Thyroid gland (tissue), 4 donors: Measurements from ENCODE around the gene NEDD4L. TPM values are rescaled to one million over a fixed set of nuclear protein-coding genes. Genes with fewer than 3 reads are reported as not detected.
A peak's percentile ranks its signal among the peaks of the same experiment; 100 is the strongest.

ENCODE experiments used
- DNase-seq, 2 donors: peaks; one replicate each; pipeline ENCODE4 v3.0.0-alpha.2; 2019
- H3K27ac ChIP-seq, 3 donors: fragments of 200-600 bp; sonication (generic); 1 replicate in 2 of 3; 2 replicates in 1 of 3; pipeline ENCODE4 v1.5.1; 2016 to 2019; ENCODE audit warnings: mild to moderate bottlenecking in 1 of 3, moderate library complexity in 1 of 3
- H3K27me3 ChIP-seq: fragments of 200-600 bp; sonication (generic); one replicate; pipeline ENCODE4 v1.5.1; 2019
- H3K36me3 ChIP-seq, 2 donors: fragments of 200-600 bp; sonication (generic); one replicate each; pipeline ENCODE4 v1.5.1; 2016 to 2019
- H3K4me1 ChIP-seq, 2 donors: fragments of 200-600 bp; sonication (generic); one replicate each; pipeline ENCODE4 v1.5.1; 2017 to 2019
- H3K4me3 ChIP-seq, 3 donors: fragments of 200-600 bp; sonication (generic); replicated peaks in 1 of 3; 1 replicate in 2 of 3; 2 replicates in 1 of 3; pipeline ENCODE4 v1.5.1; 2016; ENCODE audit warnings: mild to moderate bottlenecking in 1 of 3
- H3K9me3 ChIP-seq: fragments of 200-600 bp; sonication (generic); one replicate; pipeline ENCODE4 v1.5.1; 2017
- POLR2A ChIP-seq, 2 donors: fragments of 450-650 bp; IDR thresholded peaks; one replicate each; pipeline ENCODE4 v1.6.1; 2017; ENCODE audit warnings: antibody characterized with exemption in 2 of 2, mild to moderate bottlenecking in 2 of 2, moderate library complexity in 1 of 2
- WGBS, 2 donors: methylation state at CpG; one replicate each; pipeline ENCODE4 v1.1.5; 2017; 5-methylcytosine and 5-hydroxymethylcytosine counted together
- intact Hi-C: fragments of 100-400 bp; cut with DNase I; formaldehyde crosslinking; loops from one replicate; pipeline ENCODE4 v1.15.1; 2023
- total RNA-seq, 4 donors: library from RNA; depleted of rRNA; stranded (reverse); fragments of >200 nt; gene quantifications; one replicate each; pipeline ENCODE4 v1.2.3, GENCODE V29; 2016
- TF ChIP-seq, protein P1 (sequence below), 6 experiments: fragments of 200-600 bp in 3 of 6; fragments of 450-650 bp in 3 of 6; sonication (generic) in 3 of 6; IDR thresholded peaks; one replicate each; pipeline ENCODE4 v1.5.1; 2016 to 2019; ENCODE audit warnings: antibody characterized with exemption in 6 of 6, mild to moderate bottlenecking in 2 of 6, inconsistent platforms in 1 of 6, moderate library complexity in 1 of 6

Gene NEDD4L
- total RNA-seq, 4 donors from 2014 or later, result 61.5 to 105 (median 78.0) TPM

DNA sequence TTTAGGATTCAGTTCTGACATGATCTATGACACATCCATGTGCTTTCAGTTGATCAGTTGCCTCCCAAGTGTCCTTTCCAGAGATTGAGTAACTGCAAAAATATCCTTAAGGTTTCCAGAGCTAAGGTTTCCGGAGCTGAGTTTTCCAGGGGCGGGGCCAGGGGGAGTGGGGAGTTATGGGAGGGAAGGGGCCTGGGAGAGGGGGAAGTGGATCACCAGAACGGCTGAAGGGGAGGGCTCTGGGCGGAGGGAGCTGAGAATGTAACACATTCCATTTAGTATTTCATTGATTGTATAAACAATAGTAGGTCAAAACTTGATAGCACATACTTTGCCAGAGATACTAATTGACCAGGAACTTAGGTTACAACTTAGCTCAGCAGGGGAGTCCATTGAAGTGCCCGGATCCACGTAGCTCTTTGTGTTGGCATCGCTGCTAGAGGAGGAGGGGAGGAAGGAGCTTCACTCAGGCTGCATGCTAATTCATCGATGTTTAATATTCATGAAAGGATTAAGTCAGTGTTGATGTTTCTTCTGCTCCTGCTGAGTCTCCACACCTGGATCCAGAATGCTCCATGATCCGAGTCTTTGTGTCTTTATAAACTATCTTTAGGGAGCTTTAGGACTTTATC lies 295.1 kb downstream of the NEDD4L start:
- no peak overlapping the region for H3K4me3 ChIP-seq
- DNase-seq, result peak in 1 of 2 donors; percentile 21

DNA sequence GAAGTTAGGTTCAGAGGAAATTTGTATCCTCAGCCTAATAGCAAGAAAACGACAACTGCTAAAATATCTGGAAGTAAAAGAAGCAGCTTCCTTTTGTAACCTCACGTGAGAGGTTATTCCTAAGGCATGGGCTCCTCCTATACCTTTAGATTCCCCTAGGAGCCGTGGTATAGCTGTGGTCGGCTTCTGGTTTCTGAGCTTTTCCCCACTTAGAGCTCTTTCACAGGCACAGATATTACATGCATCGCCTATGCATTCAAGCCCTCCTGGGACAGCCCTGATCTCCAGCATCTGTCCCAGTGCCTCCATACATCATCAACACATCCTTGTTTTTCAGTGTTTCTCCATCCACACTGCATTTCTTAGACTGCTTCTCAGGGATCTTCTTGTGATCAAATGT lies 295.9 kb downstream of the NEDD4L start:
- H3K27ac ChIP-seq, result no peak overlapping the region
- H3K4me1 ChIP-seq, result peaks cover 8 to 9% of the 10 kb centered on the region in 2 donors
- H3K4me3 ChIP-seq, result no peak overlapping the region
- H3K36me3 ChIP-seq, result no peaks in the 10 kb centered on the region
- intact Hi-C loops, result no loop called here
- no peaks in the 10 kb centered on the region for H3K27me3 ChIP-seq
- no peaks in the 10 kb centered on the region for H3K9me3 ChIP-seq
- 76 to 85% methylated on average over 5 of the region's 5 CpGs for WGBS, 2 donors
- DNase-seq, result no peak
- no peak for TF ChIP-seq POLR2A (IDR thresholded peaks at IDR 0.05)
- TF ChIP-seq, protein P1, sequence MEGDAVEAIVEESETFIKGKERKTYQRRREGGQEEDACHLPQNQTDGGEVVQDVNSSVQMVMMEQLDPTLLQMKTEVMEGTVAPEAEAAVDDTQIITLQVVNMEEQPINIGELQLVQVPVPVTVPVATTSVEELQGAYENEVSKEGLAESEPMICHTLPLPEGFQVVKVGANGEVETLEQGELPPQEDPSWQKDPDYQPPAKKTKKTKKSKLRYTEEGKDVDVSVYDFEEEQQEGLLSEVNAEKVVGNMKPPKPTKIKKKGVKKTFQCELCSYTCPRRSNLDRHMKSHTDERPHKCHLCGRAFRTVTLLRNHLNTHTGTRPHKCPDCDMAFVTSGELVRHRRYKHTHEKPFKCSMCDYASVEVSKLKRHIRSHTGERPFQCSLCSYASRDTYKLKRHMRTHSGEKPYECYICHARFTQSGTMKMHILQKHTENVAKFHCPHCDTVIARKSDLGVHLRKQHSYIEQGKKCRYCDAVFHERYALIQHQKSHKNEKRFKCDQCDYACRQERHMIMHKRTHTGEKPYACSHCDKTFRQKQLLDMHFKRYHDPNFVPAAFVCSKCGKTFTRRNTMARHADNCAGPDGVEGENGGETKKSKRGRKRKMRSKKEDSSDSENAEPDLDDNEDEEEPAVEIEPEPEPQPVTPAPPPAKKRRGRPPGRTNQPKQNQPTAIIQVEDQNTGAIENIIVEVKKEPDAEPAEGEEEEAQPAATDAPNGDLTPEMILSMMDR (IDR thresholded peaks at IDR 0.05), result no peak

More for the DNA sequence above, 295.1 kb downstream of the NEDD4L start:
- peaks cover 3 to 4% of the 10 kb centered on the region in 2 donors for H3K4me1 ChIP-seq
- intact Hi-C loops, result no loop called here
- no peaks in the 10 kb centered on the region for H3K9me3 ChIP-seq
- H3K27ac ChIP-seq, result no peak overlapping the region
- 39 to 55% methylated on average over 9 of the region's 9 CpGs for WGBS, 2 donors
- TF ChIP-seq, protein P1 (IDR thresholded peaks at IDR 0.05), result no peak
- TF ChIP-seq POLR2A (IDR thresholded peaks at IDR 0.05), result no peak
- no peaks in the 10 kb centered on the region for H3K36me3 ChIP-seq
- no peaks in the 10 kb centered on the region for H3K27me3 ChIP-seq

DNA sequence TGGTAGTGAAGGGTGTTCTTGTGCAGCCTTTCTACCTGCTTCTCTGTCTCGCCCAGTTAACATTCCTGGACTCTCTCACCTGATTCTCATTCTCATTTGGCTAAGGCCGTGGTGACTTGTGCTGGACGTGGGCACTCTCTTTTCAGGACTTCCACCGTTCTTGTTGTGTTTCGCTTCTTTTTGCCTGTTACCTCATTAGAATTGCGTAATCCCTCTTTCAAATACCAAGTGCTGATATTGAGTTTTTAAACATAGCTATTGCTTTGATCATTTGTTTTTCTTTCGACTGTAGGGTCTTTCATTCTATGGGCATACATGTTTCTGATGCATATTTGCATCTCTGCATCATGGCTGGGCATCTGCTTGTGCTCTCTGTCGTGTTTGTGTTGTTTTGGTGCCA lies 297.9 kb downstream of the NEDD4L start:
- WGBS, 2 donors, result 80 to 83% methylated on average over 8 of the region's 8 CpGs
- H3K27ac ChIP-seq, result no peak overlapping the region
- no peaks in the 10 kb centered on the region for H3K27me3 ChIP-seq
- TF ChIP-seq, protein P1 (IDR thresholded peaks at IDR 0.05), result no peak
- no peak overlapping the region for H3K4me3 ChIP-seq
- no peaks in the 10 kb centered on the region for H3K9me3 ChIP-seq
- no peak for DNase-seq
- intact Hi-C loops, result no loop called here
- no peaks in the 10 kb centered on the region for H3K36me3 ChIP-seq
- H3K4me1 ChIP-seq, result peaks cover 8 to 10% of the 10 kb centered on the region in 2 donors

DNA sequence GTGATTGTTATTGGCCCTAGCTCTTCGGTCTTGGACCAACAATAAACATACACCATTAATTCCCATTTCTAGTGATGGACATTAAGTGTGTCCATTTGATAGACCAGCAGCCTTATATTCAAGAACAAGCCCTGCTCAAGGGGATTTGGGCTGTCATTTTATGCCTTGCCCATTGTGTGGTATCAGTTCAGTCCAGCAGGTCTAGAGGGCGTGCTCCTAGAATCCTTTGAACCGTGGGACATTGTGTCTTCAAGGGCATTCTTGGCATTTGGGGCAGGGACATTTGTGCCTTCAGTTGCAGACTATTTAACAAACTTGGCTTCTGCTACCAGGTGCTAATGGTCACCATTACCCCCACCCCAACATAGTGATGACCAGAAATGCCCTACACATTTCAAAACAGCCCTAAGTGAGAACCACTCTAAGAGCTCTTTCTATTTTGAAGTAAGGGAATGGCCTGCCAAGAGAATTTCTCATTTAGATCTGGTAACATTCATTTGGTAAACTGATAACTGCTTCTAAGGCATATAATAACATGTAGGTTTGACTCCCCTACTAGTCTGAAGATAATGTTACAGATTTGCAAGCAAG lies 300.1 kb downstream of the NEDD4L start:
- WGBS, 2 donors, result 78 to 81% methylated on average over 2 to 3 of the region's 3 CpGs
- no peak for DNase-seq

More for the DNA sequence above, 300.1 kb downstream of the NEDD4L start:
- TF ChIP-seq, protein P1 (IDR thresholded peaks at IDR 0.05), result no peak
- TF ChIP-seq POLR2A (IDR thresholded peaks at IDR 0.05), result no peak
- H3K36me3 ChIP-seq, result no peaks in the 10 kb centered on the region
- no peak overlapping the region for H3K4me3 ChIP-seq
- H3K9me3 ChIP-seq, result no peaks in the 10 kb centered on the region
- intact Hi-C loops, result no loop called here
- no peaks in the 10 kb centered on the region for H3K27me3 ChIP-seq
- peak overlapping the region in 1 of 3 donors; percentile 24 for H3K27ac ChIP-seq
- H3K4me1 ChIP-seq, result peaks cover 8 to 10% of the 10 kb centered on the region in 2 donors
